ENCODE measurements around the gene TMEM208. TPM values are rescaled to one million over a fixed set of nuclear protein-coding genes. Genes with fewer than 3 reads are reported as not detected.

Gene TMEM208
- total RNA-seq, 4 donors from 2014 or later, result 19.5 to 26.7 (median 23.8) TPM

DNA sequence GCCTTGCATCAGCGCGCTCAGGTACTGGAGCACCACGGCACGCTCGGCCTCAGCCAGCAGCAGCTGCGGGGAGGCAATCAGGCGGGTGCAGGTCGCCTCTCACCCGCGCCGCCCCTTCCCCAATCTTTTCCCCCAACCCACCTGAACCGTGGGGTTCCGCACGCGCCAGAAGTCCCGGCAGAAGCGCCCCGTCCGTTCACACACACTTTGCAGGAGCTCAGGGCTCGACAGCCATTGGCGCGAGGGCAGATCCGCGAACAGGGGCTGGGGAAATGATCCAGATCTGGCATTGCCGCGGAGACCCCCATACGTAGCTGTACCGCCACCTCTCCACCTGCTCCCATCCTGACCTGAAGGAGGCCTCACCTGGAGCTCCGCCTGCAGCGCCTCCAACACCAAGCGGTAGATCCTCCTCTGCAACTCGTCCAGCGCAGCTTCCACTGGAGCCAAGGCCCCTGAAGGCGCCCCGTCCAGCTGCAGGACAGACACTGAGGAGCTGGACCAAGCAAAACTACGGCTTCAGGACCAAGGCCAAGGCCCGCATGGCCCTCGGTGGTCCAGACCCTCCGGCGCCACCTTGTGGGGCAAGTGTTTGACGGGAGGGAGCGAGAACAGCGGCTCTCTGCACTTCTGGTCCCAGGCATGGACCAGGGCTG is 41.8 kb upstream of the TMEM208 start:
- WGBS, result 13% methylated on average over 15 of the region's 43 CpGs
- Histone ChIP-seq H3K4me3 (peak overlapping the region; percentile 70 to 92 (median 72)), H3K4me1 (peaks cover 25 to 52% (median 50%) of the 10 kb centered on the region in 4 donors), H3K27ac (replicated peaks in 1 of 4) (peak overlapping the region; percentile 94 to 95 (median 94)), H3K36me3 (no peaks in the 10 kb centered on the region), H3K9me3 (no peaks in the 10 kb centered on the region), H3K27me3 (no peaks in the 10 kb centered on the region)
- TF ChIP-seq POLR2AphosphoS5 (IDR thresholded peaks at IDR 0.05) (peak; percentile 60 to 84), POLR2A (IDR thresholded peaks at IDR 0.05; ENCODE audit: low read depth) (no peak)
- TF ChIP-seq, protein P1, sequence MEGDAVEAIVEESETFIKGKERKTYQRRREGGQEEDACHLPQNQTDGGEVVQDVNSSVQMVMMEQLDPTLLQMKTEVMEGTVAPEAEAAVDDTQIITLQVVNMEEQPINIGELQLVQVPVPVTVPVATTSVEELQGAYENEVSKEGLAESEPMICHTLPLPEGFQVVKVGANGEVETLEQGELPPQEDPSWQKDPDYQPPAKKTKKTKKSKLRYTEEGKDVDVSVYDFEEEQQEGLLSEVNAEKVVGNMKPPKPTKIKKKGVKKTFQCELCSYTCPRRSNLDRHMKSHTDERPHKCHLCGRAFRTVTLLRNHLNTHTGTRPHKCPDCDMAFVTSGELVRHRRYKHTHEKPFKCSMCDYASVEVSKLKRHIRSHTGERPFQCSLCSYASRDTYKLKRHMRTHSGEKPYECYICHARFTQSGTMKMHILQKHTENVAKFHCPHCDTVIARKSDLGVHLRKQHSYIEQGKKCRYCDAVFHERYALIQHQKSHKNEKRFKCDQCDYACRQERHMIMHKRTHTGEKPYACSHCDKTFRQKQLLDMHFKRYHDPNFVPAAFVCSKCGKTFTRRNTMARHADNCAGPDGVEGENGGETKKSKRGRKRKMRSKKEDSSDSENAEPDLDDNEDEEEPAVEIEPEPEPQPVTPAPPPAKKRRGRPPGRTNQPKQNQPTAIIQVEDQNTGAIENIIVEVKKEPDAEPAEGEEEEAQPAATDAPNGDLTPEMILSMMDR (IDR thresholded peaks at IDR 0.05), result peak; percentile 80 to 87 (median 85)
- intact Hi-C loops (cut with DNase I), result loop anchor here (2.0 kb wide), 2 partner anchors 26 to 206 kb away; partner anchors contain the start of genes FBXL8 and TRADD
- peak; percentile 95 for DNase-seq (ENCODE audit: extremely low spot score)

DNA sequence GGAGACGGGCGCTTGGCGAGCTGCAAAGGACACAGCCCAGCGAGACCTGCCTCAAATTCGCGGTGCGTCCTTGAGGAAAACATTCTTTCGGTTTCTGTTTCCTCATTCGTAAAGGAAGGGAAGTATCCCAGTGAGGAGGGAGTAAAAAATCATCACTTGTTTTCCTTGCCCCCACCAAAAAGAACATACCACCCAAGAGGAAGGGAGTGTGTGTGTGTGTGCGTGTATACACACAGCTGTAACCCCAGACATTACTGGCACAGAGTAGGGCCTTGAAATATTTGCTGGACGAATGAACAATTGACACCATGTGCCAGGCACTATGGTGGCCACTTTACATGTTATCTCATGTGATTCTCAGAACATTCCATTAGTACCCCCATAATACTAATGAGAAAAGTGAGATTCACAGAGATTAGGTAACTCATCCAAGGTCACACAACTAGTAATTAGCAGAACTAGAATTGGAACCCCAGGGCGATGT is 41.2 kb upstream of the TMEM208 start:
- Histone ChIP-seq H3K27ac (replicated peaks in 1 of 4) (peak overlapping the region in 1 of 4 donors; percentile 16), H3K36me3 (no peaks in the 10 kb centered on the region), H3K4me3 (peak overlapping the region; percentile 10 to 92 (median 48)), H3K27me3 (no peaks in the 10 kb centered on the region), H3K4me1 (peaks cover 27 to 49% (median 47%) of the 10 kb centered on the region in 4 donors), H3K9me3 (no peaks in the 10 kb centered on the region)
- no peak for DNase-seq (ENCODE audit: extremely low spot score)
- no peak for TF ChIP-seq POLR2AphosphoS5 (IDR thresholded peaks at IDR 0.05)
- TF ChIP-seq, protein P1 (IDR thresholded peaks at IDR 0.05), result no peak
- no peak for TF ChIP-seq EP300 (IDR thresholded peaks at IDR 0.05)
- TF ChIP-seq POLR2A (IDR thresholded peaks at IDR 0.05; ENCODE audit: low read depth), result no peak
- WGBS, result 9% methylated on average over 12 of the region's 12 CpGs
- intact Hi-C loops (cut with DNase I), result loop anchor here (2.0 kb wide), 2 partner anchors 27 to 207 kb away; partner anchors contain the start of genes FBXL8 and TRADD

DNA sequence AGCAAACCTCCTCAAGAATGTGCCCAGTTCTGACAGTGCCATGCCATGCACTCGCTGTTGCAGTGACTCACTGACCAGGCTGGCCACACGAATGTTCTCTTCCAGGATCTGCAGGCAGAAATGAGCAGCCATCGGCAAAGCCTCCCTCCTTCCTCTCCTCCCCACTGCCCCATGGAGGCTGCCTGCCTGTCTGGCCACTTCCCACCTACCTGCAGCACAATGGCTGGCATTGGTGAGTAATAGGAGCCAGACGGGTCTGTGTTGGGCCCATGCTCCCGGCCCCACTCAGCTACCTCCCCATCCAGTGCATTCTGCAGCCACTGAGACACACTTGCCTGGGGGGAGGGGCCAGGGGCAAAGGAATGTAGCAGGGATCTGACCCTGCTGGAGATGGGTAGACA is 40.4 kb upstream of the TMEM208 start:
- no peak for DNase-seq (ENCODE audit: extremely low spot score)
- 50% methylated on average over 2 of the region's 5 CpGs for WGBS
- H3K4me1 ChIP-seq, result peaks cover 36 to 47% (median 46%) of the 10 kb centered on the region in 4 donors
- TF ChIP-seq, protein P1 (IDR thresholded peaks at IDR 0.05), result no peak
- TF ChIP-seq POLR2A (IDR thresholded peaks at IDR 0.05; ENCODE audit: low read depth) (no peak), EP300 (IDR thresholded peaks at IDR 0.05) (no peak), POLR2AphosphoS5 (IDR thresholded peaks at IDR 0.05) (no peak)
- no peaks in the 10 kb centered on the region for H3K9me3 ChIP-seq
- H3K36me3 ChIP-seq, result no peaks in the 10 kb centered on the region
- H3K27ac ChIP-seq (replicated peaks in 1 of 4), result no peak overlapping the region
- intact Hi-C loops (cut with DNase I), result no loop called here
- no peak overlapping the region for H3K4me3 ChIP-seq
- H3K27me3 ChIP-seq, result no peaks in the 10 kb centered on the region

DNA sequence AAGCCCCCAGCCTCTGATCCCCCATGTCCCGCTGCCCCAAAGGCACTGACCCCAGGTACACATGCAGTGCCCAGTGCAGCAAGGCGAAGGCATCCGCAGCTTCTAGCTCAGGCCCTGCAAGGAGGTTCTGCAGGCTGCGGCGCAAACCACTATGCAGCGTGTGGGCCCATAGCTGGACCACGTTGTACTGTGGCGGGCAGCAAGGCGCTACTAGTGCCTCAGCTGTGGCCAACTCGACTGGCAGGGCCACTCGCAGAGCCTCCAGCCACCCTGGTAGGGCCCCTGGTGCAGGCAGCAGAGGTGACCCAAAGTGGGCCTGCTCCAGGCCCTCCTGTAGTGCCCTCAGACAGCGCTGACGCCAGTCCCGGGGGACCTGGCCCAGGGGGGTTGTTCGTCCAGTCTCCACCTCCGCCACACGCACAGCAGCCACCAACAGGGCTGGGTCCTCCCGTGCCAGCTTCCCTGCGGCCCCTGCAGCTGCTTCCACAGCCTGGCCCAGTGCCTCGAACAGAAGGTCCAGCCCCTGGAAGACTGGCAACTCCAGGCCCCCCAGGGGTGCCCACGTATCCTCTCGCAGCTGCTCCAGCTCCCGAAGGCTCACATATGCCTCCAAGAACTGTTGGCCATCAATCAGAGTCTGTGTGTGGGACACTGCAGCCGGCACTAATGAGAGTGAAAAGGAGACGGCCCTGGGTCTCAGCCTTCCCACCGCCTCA is 39.6 kb upstream of the TMEM208 start:
- no peak overlapping the region for H3K4me3 ChIP-seq
- no peaks in the 10 kb centered on the region for H3K9me3 ChIP-seq
- no peak for DNase-seq (ENCODE audit: extremely low spot score)
- H3K27me3 ChIP-seq, result no peaks in the 10 kb centered on the region
- intact Hi-C loops (cut with DNase I), result no loop called here
- TF ChIP-seq EP300 (IDR thresholded peaks at IDR 0.05) (no peak), POLR2AphosphoS5 (IDR thresholded peaks at IDR 0.05) (no peak), POLR2A (IDR thresholded peaks at IDR 0.05; ENCODE audit: low read depth) (no peak)
- TF ChIP-seq, protein P1 (IDR thresholded peaks at IDR 0.05), result no peak
- WGBS, result 90% methylated on average over 7 of the region's 26 CpGs
- no peak overlapping the region for H3K27ac ChIP-seq (replicated peaks in 1 of 4)
- peaks cover 38 to 43% (median 42%) of the 10 kb centered on the region in 4 donors for H3K4me1 ChIP-seq
- H3K36me3 ChIP-seq, result no peaks in the 10 kb centered on the region
